Type B pancreatic cell (in vitro differentiated cells): ENCODE results near the gene HPCAL1. TPM values are rescaled to one million over a fixed set of nuclear protein-coding genes. Genes with fewer than 3 reads are reported as not detected.

Experiments
- DNase-seq: peaks from one replicate; pipeline ENCODE4 v3.0.0; 2021; ENCODE audit warnings: mixed read lengths; ENCODE audit not compliant: unreplicated experiment; ENCODE audit errors: extremely low spot score
- H3K27ac Mint-ChIP-seq: 2 replicates; pipeline ENCODE4 v1.8.0; 2021; ENCODE audit warnings: mild to moderate bottlenecking, mixed read lengths
- H3K27me3 Mint-ChIP-seq: 2 replicates; pipeline ENCODE4 v1.8.0; 2021; ENCODE audit warnings: mixed read lengths
- H3K36me3 Mint-ChIP-seq: 2 replicates; pipeline ENCODE4 v1.8.0; 2021; ENCODE audit warnings: mixed read lengths
- H3K4me1 Mint-ChIP-seq: one replicate; pipeline ENCODE4 v1.8.0; 2021; ENCODE audit warnings: mixed read lengths; ENCODE audit not compliant: unreplicated experiment
- H3K4me3 Mint-ChIP-seq: 2 replicates; pipeline ENCODE4 v1.8.0; 2021; ENCODE audit warnings: mild to moderate bottlenecking, mixed read lengths
- H3K9me3 Mint-ChIP-seq: 2 replicates; pipeline ENCODE4 v1.8.0; 2021; ENCODE audit warnings: mixed read lengths
- CTCF ChIP-seq: fragments of 200-600 bp; sonication (generic); conservative IDR thresholded peaks from 2 replicates; pipeline ENCODE4 v1.5.0; 2021; ENCODE audit warnings: antibody characterized with exemption, mild to moderate bottlenecking
- total RNA-seq: library from RNA; stranded (reverse); gene quantifications from 2 replicates; pipeline ENCODE4 v1.2.1, GENCODE V29; 2021; ENCODE audit warnings: low replicate concordance

HPCAL1 gene
- total RNA-seq, 1 donor from 2014 or later, result 17.8 TPM

- Mint-ChIP-seq H3K27ac (no peak overlapping the region), H3K9me3 (no peaks in the 10 kb centered on the region)
Measured at GRCh38 chr2:10277293-10278028, 25.2 kb upstream of the HPCAL1 start.

GRCh38 chr2:10278029-10278762 lies 24.5 kb upstream of the HPCAL1 start:
- Mint-ChIP-seq H3K27ac (peak overlapping the region; percentile 6), H3K36me3 (no peaks in the 10 kb centered on the region)

More at GRCh38 chr2:10277293-10278028, 25.2 kb upstream of the HPCAL1 start:
- peaks cover 10% of the 10 kb centered on the region for H3K4me1 Mint-ChIP-seq
- no peak overlapping the region for H3K4me3 Mint-ChIP-seq
- H3K27me3 Mint-ChIP-seq, result peaks cover 4% of the 10 kb centered on the region
- TF ChIP-seq CTCF, result no peak
- DNase-seq, result no peak
- H3K36me3 Mint-ChIP-seq, result no peaks in the 10 kb centered on the region

GRCh38 chr2:10278763-10279471 lies 23.8 kb upstream of the HPCAL1 start:
- Mint-ChIP-seq H3K4me1 (peaks cover 10% of the 10 kb centered on the region), H3K36me3 (no peaks in the 10 kb centered on the region), H3K27me3 (peaks cover 4% of the 10 kb centered on the region), H3K4me3 (no peak overlapping the region), H3K9me3 (no peaks in the 10 kb centered on the region), H3K27ac (no peak overlapping the region)
- TF ChIP-seq CTCF, result no peak
- DNase-seq, result no peak

More at GRCh38 chr2:10278029-10278762, 24.5 kb upstream of the HPCAL1 start:
- H3K4me3 Mint-ChIP-seq, result no peak overlapping the region
- peaks cover 10% of the 10 kb centered on the region for H3K4me1 Mint-ChIP-seq
- DNase-seq, result no peak
- no peak for TF ChIP-seq CTCF
- H3K27me3 Mint-ChIP-seq, result peaks cover 4% of the 10 kb centered on the region
- no peaks in the 10 kb centered on the region for H3K9me3 Mint-ChIP-seq

GRCh38 chr2:10279472-10279870 lies 23.2 kb upstream of the HPCAL1 start:
- Mint-ChIP-seq H3K27me3 (peaks cover 4% of the 10 kb centered on the region), H3K36me3 (no peaks in the 10 kb centered on the region), H3K27ac (no peak overlapping the region), H3K4me1 (peaks cover 10% of the 10 kb centered on the region), H3K4me3 (no peak overlapping the region), H3K9me3 (no peaks in the 10 kb centered on the region)
- TF ChIP-seq CTCF, result no peak
- no peak for DNase-seq

GRCh38 chr2:10279946-10280463 lies 22.7 kb upstream of the HPCAL1 start:
- Mint-ChIP-seq H3K9me3 (no peaks in the 10 kb centered on the region), H3K27me3 (peaks cover 4% of the 10 kb centered on the region), H3K36me3 (no peaks in the 10 kb centered on the region), H3K27ac (no peak overlapping the region), H3K4me3 (no peak overlapping the region), H3K4me1 (peaks cover 12% of the 10 kb centered on the region)
- DNase-seq, result no peak
- no peak for TF ChIP-seq CTCF
